ENCODE results near the gene PADI1.
A peak's percentile ranks its signal among the peaks of the same experiment; 100 is the strongest.

- TF ChIP-seq CTCF (IDR thresholded peaks at IDR 0.05; ENCODE audit: low read depth, low read length, missing input control) (peak; percentile 61), ZBTB33 (IDR thresholded peaks at IDR 0.05) (no peak), YY1 (IDR thresholded peaks at IDR 0.05) (no peak), ATF3 (IDR thresholded peaks at IDR 0.05) (no peak), HNF4A (conservative IDR thresholded peaks at IDR 0.05) (no peak), FOXA1 (IDR thresholded peaks at IDR 0.05) (no peak), GABPA (IDR thresholded peaks at IDR 0.05 in 1 of 2, conservative IDR thresholded peaks at IDR 0.05 in 1 of 2) (no peak), JUND (IDR thresholded peaks at IDR 0.05) (no peak)
- TF ChIP-seq, protein P1, sequence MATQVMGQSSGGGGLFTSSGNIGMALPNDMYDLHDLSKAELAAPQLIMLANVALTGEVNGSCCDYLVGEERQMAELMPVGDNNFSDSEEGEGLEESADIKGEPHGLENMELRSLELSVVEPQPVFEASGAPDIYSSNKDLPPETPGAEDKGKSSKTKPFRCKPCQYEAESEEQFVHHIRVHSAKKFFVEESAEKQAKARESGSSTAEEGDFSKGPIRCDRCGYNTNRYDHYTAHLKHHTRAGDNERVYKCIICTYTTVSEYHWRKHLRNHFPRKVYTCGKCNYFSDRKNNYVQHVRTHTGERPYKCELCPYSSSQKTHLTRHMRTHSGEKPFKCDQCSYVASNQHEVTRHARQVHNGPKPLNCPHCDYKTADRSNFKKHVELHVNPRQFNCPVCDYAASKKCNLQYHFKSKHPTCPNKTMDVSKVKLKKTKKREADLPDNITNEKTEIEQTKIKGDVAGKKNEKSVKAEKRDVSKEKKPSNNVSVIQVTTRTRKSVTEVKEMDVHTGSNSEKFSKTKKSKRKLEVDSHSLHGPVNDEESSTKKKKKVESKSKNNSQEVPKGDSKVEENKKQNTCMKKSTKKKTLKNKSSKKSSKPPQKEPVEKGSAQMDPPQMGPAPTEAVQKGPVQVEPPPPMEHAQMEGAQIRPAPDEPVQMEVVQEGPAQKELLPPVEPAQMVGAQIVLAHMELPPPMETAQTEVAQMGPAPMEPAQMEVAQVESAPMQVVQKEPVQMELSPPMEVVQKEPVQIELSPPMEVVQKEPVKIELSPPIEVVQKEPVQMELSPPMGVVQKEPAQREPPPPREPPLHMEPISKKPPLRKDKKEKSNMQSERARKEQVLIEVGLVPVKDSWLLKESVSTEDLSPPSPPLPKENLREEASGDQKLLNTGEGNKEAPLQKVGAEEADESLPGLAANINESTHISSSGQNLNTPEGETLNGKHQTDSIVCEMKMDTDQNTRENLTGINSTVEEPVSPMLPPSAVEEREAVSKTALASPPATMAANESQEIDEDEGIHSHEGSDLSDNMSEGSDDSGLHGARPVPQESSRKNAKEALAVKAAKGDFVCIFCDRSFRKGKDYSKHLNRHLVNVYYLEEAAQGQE (IDR thresholded peaks at IDR 0.05): no peak
- TF ChIP-seq, protein P2, sequence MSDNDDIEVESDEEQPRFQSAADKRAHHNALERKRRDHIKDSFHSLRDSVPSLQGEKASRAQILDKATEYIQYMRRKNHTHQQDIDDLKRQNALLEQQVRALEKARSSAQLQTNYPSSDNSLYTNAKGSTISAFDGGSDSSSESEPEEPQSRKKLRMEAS (IDR thresholded peaks at IDR 0.05): no peak
These were observed 69.5 kb downstream of the PADI1 start for GRCh38 chr1:17274186-17275170.

Measured in liver (tissue), 3 donors.